Measurements from ENCODE around the gene GALK2. TPM values are rescaled to one million over a fixed set of nuclear protein-coding genes. Genes with fewer than 3 reads are reported as not detected.
"Not testable (repeated sequence)": the region's sequence is repeated elsewhere in the genome, so short reads cannot be mapped to it uniquely, and the experiment has no call there.

GALK2 gene
- total RNA-seq, 2 experiments from 2014 or later, result 22.6 to 24.1 TPM

- H3K9me3 Mint-ChIP-seq, result no peaks in the 10 kb centered on the region
- H3K4me3 Mint-ChIP-seq, result peak overlapping the region; percentile 96
- peaks cover 5% of the 10 kb centered on the region for H3K36me3 Mint-ChIP-seq (ENCODE audit: low read depth)
- no peak overlapping the region for H3K27ac Mint-ChIP-seq
- no peak for DNase-seq
- intact Hi-C loops (cut with micrococcal nuclease), result no loop called here
- H3K27me3 Mint-ChIP-seq (ENCODE audit: low read depth), result no peaks in the 10 kb centered on the region
- CTCF ChIA-PET, result interaction anchor here (0.7 to 0.8 kb wide), 2 partner anchors 642 to 679 kb away, joined by 3 read pairs; no protein-coding TSS in a partner anchor
- peaks cover 25% of the 10 kb centered on the region for H3K4me1 Mint-ChIP-seq (ENCODE audit: low read depth)
These were observed 1.7 kb downstream of the GALK2 start for GRCh38 chr15:49171790-49172189.

GRCh38 chr15:49174902-49175301, 4.9 kb downstream of the GALK2 start:
- CTCF ChIA-PET, result no interaction called here
- no peak for DNase-seq
- no peak overlapping the region for H3K4me3 Mint-ChIP-seq
- peaks cover 10% of the 10 kb centered on the region for H3K36me3 Mint-ChIP-seq (ENCODE audit: low read depth)
- no peak overlapping the region for H3K27ac Mint-ChIP-seq
- intact Hi-C loops (cut with micrococcal nuclease), result no loop called here
- no peaks in the 10 kb centered on the region for H3K27me3 Mint-ChIP-seq (ENCODE audit: low read depth)
- H3K9me3 Mint-ChIP-seq, result no peaks in the 10 kb centered on the region
- peaks cover 19% of the 10 kb centered on the region for H3K4me1 Mint-ChIP-seq (ENCODE audit: low read depth)

- H3K4me3 Mint-ChIP-seq; DNase-seq; H3K36me3 Mint-ChIP-seq (ENCODE audit: low read depth); intact Hi-C loops (cut with micrococcal nuclease); H3K27me3 Mint-ChIP-seq (ENCODE audit: low read depth); H3K9me3 Mint-ChIP-seq; H3K27ac Mint-ChIP-seq: not testable (repeated sequence)
- CTCF ChIA-PET, result interaction anchor here (0.6 kb wide), 1 partner anchor 396 kb away, joined by 4 read pairs; no protein-coding TSS in a partner anchor
- peaks cover 19% of the 10 kb centered on the region for H3K4me1 Mint-ChIP-seq (ENCODE audit: low read depth)
These were observed 5.7 kb downstream of the GALK2 start for GRCh38 chr15:49175582-49176397.

DNA sequence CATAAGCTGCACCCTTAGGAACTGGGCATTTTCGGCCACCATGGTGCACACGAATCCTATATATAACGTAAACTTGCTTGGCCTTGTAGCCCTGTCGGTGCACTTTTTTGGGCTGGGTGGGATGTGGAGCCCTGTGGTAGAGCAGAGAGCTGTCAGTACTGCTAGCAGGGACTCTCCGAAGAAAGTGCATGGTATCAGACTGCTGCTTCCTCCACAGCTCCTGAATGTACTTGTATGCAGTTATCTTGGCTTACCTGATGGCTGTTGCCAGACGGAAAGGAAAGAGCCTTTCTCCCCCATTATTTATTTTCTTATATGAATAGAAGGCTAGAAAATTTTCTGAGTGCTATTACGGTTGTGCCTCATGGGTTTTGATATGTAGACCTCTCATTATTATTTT, 8.4 kb downstream of the GALK2 start:
- no peak overlapping the region for H3K4me3 Mint-ChIP-seq
- H3K27me3 Mint-ChIP-seq (ENCODE audit: low read depth), result no peaks in the 10 kb centered on the region
- H3K4me1 Mint-ChIP-seq (ENCODE audit: low read depth), result peaks cover 4% of the 10 kb centered on the region
- intact Hi-C loops (cut with micrococcal nuclease), result no loop called here
- H3K27ac Mint-ChIP-seq, result no peak overlapping the region
- H3K9me3 Mint-ChIP-seq, result no peaks in the 10 kb centered on the region
- H3K36me3 Mint-ChIP-seq (ENCODE audit: low read depth), result peaks cover 9% of the 10 kb centered on the region
- no peak for DNase-seq
- CTCF ChIA-PET, result no interaction called here

DNA sequence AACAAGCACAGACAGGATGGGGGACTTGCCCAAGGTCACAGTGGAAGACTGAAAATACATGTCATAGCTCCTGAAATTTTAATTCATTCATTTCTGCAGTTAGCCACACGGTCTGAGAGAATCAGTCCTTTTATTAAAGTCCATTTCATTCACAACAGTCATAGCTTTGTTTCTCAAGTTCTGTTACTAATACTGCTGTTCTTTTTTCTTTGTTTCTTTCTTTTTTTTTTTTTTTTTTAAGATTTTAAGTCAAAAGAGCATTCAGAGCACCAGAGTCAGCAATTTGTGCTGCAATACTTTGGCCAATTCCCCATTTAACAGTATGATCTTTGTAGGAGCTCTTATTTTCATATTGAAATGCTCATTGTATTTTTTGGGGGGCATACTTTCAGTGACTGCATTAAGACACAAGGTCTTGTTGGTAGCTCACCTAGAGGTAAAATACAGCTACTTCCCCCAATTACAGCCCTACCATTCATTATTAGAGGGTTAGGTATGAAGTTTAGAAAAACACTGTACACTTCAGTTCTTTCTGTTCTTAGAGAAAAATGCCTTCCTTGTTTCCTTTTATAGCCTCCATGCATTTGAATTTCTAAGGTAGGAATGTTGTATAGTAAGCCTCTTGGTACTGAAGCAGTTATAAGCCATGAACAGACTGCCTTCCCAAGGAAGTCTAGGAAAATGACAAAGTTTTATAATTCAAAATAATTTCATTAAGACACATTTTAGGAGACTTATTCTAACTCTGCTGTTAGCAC, 9.6 kb downstream of the GALK2 start:
- CTCF ChIA-PET, result interaction anchor here (0.7 kb wide), 1 partner anchor 24 kb away, joined by 8 read pairs; the partner anchor contains the start of gene COPS2
- H3K4me1 Mint-ChIP-seq (ENCODE audit: low read depth), result peaks cover 2% of the 10 kb centered on the region
- peaks cover 2% of the 10 kb centered on the region for H3K9me3 Mint-ChIP-seq
- no peaks in the 10 kb centered on the region for H3K27me3 Mint-ChIP-seq (ENCODE audit: low read depth)
- H3K36me3 Mint-ChIP-seq (ENCODE audit: low read depth), result peaks cover 12% of the 10 kb centered on the region
- no peak for DNase-seq
- intact Hi-C loops (cut with micrococcal nuclease), result no loop called here
- no peak overlapping the region for H3K27ac Mint-ChIP-seq
- no peak overlapping the region for H3K4me3 Mint-ChIP-seq

- Mint-ChIP-seq H3K36me3 (ENCODE audit: low read depth) (peaks cover 23% of the 10 kb centered on the region), H3K9me3 (peaks cover 5% of the 10 kb centered on the region), H3K27ac (no peak overlapping the region), H3K4me1 (ENCODE audit: low read depth) (peaks cover 15% of the 10 kb centered on the region), H3K27me3 (ENCODE audit: low read depth) (no peaks in the 10 kb centered on the region), H3K4me3 (no peak overlapping the region)
- intact Hi-C loops (cut with micrococcal nuclease), result no loop called here
- DNase-seq, result no peak
- CTCF ChIA-PET, result no interaction called here
These were observed 12.1 kb downstream of the GALK2 start for GRCh38 chr15:49182128-49182527.

GRCh38 chr15:49183741-49184140, 13.7 kb downstream of the GALK2 start:
- CTCF ChIA-PET; H3K27ac Mint-ChIP-seq; intact Hi-C loops (cut with micrococcal nuclease); H3K4me3 Mint-ChIP-seq; H3K27me3 Mint-ChIP-seq (ENCODE audit: low read depth); H3K9me3 Mint-ChIP-seq; DNase-seq: not testable (repeated sequence)
- Mint-ChIP-seq H3K36me3 (ENCODE audit: low read depth) (peaks cover 17% of the 10 kb centered on the region), H3K4me1 (ENCODE audit: low read depth) (peaks cover 15% of the 10 kb centered on the region)

DNA sequence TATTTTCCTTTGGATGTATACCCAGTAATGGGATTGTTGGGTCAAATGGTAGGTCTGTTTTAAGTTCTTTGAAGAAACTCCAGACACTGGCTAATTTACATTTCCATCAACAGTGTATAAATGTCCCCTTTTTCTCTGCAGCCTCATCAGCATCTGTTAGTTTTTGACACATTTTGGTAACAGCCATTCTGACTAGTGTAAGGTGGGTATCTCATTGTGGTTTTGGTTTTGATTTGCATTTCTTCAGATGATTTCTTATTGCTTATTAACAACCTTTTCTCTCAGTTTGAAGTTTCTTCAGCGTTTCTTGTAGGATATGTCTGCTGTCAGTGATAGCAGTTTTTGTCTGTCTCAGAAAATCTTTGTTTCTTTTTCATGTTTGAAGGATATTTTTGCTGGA, 15.4 kb downstream of the GALK2 start:
- CTCF ChIA-PET, result no interaction called here

DNA sequence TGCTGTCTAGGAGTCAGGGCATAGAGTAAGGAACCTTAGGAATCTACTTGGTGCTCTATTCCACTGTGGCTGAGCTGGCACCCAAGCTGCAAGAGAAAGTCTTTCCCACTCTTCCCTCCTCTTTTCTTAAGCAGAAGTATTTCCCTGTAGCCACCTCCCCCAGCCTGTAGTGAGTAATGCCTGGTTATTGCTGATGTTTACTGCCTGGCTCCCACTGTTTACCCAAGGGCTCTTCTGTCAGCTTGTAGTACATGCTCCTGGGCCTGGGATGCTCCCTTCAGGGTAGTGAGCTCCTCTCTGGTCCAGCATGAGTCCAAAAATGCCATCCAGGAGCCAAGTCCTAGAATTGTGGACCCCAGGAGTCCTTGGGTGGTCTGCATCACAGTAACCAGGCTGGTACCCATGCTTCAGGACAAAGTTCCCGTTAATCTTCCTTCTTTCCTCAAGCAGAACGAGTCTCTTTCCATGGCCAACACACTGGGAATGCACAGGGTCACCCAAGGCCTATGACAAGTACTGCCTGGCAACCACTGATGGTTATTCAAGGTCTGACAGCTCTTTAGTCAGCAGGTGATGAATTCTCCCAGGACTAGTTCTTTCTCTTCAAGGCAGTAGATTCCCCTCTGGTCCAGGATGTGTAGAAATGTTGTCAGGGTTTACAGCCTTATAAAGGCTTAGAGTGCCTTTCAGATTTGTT, 17.6 kb downstream of the GALK2 start:
- H3K4me1 Mint-ChIP-seq (ENCODE audit: low read depth), result peaks cover 18% of the 10 kb centered on the region
- CTCF ChIA-PET, result no interaction called here
- H3K27ac Mint-ChIP-seq, result no peak overlapping the region
- peaks cover 5% of the 10 kb centered on the region for H3K9me3 Mint-ChIP-seq
- H3K36me3 Mint-ChIP-seq (ENCODE audit: low read depth), result peaks cover 17% of the 10 kb centered on the region
- no peak for DNase-seq
- no peaks in the 10 kb centered on the region for H3K27me3 Mint-ChIP-seq (ENCODE audit: low read depth)
- no peak overlapping the region for H3K4me3 Mint-ChIP-seq
- intact Hi-C loops (cut with micrococcal nuclease), result no loop called here

More for the DNA sequence above, 15.4 kb downstream of the GALK2 start:
- peaks cover 15% of the 10 kb centered on the region for H3K4me1 Mint-ChIP-seq (ENCODE audit: low read depth)
- H3K27ac Mint-ChIP-seq, result no peak overlapping the region
- H3K27me3 Mint-ChIP-seq (ENCODE audit: low read depth), result no peaks in the 10 kb centered on the region
- peaks cover 5% of the 10 kb centered on the region for H3K9me3 Mint-ChIP-seq
- H3K4me3 Mint-ChIP-seq, result no peak overlapping the region
- H3K36me3 Mint-ChIP-seq (ENCODE audit: low read depth), result peaks cover 17% of the 10 kb centered on the region
- intact Hi-C loops (cut with micrococcal nuclease), result no loop called here
- DNase-seq, result no peak

DNA sequence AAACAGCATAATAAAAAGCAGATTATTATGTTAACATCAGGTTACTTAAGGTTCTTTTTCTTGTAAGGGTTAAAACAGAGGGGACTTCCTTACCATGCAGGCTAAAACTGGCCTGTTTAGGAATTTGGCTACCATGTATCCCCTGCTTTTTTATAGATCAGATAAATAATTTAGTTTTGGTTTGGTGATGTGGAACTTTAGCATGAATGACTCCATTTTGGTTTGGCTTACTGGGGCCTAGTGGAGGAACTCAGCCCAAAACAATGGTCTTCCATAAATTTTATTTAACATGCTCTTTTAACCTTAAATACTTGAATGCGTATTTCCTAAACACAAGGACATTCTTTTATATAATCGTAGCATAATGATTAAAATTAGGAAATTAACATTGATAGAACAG, 18.9 kb downstream of the GALK2 start:
- H3K4me3 Mint-ChIP-seq, result no peak overlapping the region
- no peak overlapping the region for H3K27ac Mint-ChIP-seq
- H3K36me3 Mint-ChIP-seq (ENCODE audit: low read depth), result peaks cover 17% of the 10 kb centered on the region
- CTCF ChIA-PET, result no interaction called here
- intact Hi-C loops (cut with micrococcal nuclease), result no loop called here
- H3K4me1 Mint-ChIP-seq (ENCODE audit: low read depth), result peaks cover 20% of the 10 kb centered on the region
- peaks cover 5% of the 10 kb centered on the region for H3K9me3 Mint-ChIP-seq
- H3K27me3 Mint-ChIP-seq (ENCODE audit: low read depth), result no peaks in the 10 kb centered on the region
- no peak for DNase-seq

DNA sequence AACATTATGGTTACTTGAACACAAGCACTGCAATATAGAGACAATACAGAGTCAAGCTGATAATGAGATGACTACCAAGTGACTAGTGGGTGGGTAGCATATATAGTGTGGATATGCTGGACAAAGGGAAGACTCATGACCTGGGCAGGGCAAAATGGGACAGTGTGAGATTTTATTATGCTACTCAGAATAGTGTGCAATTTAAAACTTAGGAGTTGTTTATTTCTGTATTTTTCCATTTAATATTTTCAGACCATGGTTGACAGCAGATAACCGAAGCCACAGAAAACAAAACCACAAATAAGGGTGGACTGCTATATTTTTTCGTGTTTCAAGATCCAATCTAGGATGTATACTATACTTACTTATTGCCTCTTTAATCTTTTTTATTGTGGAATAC, 19.6 kb downstream of the GALK2 start:
- DNase-seq, result no peak
- no peaks in the 10 kb centered on the region for H3K27me3 Mint-ChIP-seq (ENCODE audit: low read depth)
- H3K4me3 Mint-ChIP-seq, result no peak overlapping the region
- intact Hi-C loops (cut with micrococcal nuclease), result no loop called here
- peaks cover 3% of the 10 kb centered on the region for H3K9me3 Mint-ChIP-seq
- H3K27ac Mint-ChIP-seq, result no peak overlapping the region
- CTCF ChIA-PET, result no interaction called here
- peaks cover 18% of the 10 kb centered on the region for H3K4me1 Mint-ChIP-seq (ENCODE audit: low read depth)
- peaks cover 12% of the 10 kb centered on the region for H3K36me3 Mint-ChIP-seq (ENCODE audit: low read depth)

DNA sequence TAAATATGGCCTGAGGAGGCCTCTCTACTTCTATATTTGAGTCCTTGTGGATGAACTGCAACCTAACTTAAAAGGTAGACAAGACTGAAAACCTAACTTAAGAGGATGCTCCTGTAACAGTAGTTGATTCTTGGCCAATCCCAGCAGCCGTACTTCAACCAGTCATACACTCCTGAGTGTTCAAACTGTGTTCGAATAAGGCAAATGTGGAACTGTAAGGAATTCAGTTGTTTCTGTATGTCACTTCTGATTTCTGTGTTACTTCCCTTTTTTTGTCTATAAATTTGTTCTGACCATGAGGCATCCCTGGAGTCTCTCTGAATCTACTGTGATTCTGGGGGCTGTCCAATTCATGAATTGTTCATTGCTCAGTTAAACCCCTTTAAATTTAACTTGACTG, 20.5 kb downstream of the GALK2 start:
- DNase-seq, result no peak
- intact Hi-C loops (cut with micrococcal nuclease), result no loop called here
- no peak overlapping the region for H3K27ac Mint-ChIP-seq
- no peak overlapping the region for H3K4me3 Mint-ChIP-seq
- H3K9me3 Mint-ChIP-seq, result peaks cover 3% of the 10 kb centered on the region
- peaks cover 10% of the 10 kb centered on the region for H3K36me3 Mint-ChIP-seq (ENCODE audit: low read depth)
- peaks cover 14% of the 10 kb centered on the region for H3K4me1 Mint-ChIP-seq (ENCODE audit: low read depth)
- H3K27me3 Mint-ChIP-seq (ENCODE audit: low read depth), result no peaks in the 10 kb centered on the region
- CTCF ChIA-PET, result no interaction called here
